Upper lobe of right lung (tissue), 1 donor: Measurements from ENCODE around the gene PCYT2. TPM values are rescaled to one million over a fixed set of nuclear protein-coding genes. Genes with fewer than 3 reads are reported as not detected.

Experiments
- ATAC-seq: fragments of 200-7000 bp; cut with Tn5 transposase; one replicate; pipeline ENCODE4 v1.9.1; 2020; ENCODE audit warnings: mild to moderate bottlenecking, moderate library complexity
- DNase-seq: peaks from one replicate; pipeline ENCODE4 v3.0.0-alpha.2; 2020
- H3K27ac ChIP-seq: fragments of 200-600 bp; one replicate; pipeline ENCODE4 v1.8.0; 2022
- H3K27me3 ChIP-seq: fragments of 200-600 bp; one replicate; pipeline ENCODE4 v1.8.0; 2022; ENCODE audit warnings: mild to moderate bottlenecking
- H3K36me3 ChIP-seq: fragments of 200-600 bp; one replicate; pipeline ENCODE4 v1.8.0; 2022
- H3K4me1 ChIP-seq: fragments of 200-600 bp; one replicate; pipeline ENCODE4 v1.8.0; 2022
- H3K4me3 ChIP-seq: fragments of 200-600 bp; one replicate; pipeline ENCODE4 v1.8.0; 2022; ENCODE audit warnings: mild to moderate bottlenecking
- H3K9me3 ChIP-seq: fragments of 200-600 bp; one replicate; pipeline ENCODE4 v1.8.0; 2022
- intact Hi-C: fragments of 100-400 bp; cut with DNase I; formaldehyde crosslinking; loops from one replicate; pipeline ENCODE4 v1.11.0; 2022
- long read RNA-seq: library from polyadenylated mRNA; unstranded; transcript quantifications from one replicate; pipeline ENCODE4 v2.0.0, GENCODE V29; 2021
- total RNA-seq: library from RNA; stranded (reverse); fragmentation: NEBNext Ultra II Directional; extraction: Animal tissue kit (Norgen Biotek cat#: 25700); gene quantifications from one replicate; pipeline ENCODE4 v1.2.1, GENCODE V29; 2021
- TF ChIP-seq, protein P1 (sequence below): fragments of 200-600 bp; IDR thresholded peaks from one replicate; pipeline ENCODE4 v1.8.0; 2022; ENCODE audit warnings: antibody characterized with exemption
- donor health status: DM: no; HTN: yes; CAD: no; lungs with severe emphysema.

The PCYT2 gene
- total RNA-seq = 46.1 TPM
- long read RNA-seq, full-length matches to known transcripts = 121 of 171 reads
- long read RNA-seq, partial matches to known transcripts = 5 of 171 reads
- long read RNA-seq, other reads (novel, unspliced or antisense) = 45 of 171 reads

DNA sequence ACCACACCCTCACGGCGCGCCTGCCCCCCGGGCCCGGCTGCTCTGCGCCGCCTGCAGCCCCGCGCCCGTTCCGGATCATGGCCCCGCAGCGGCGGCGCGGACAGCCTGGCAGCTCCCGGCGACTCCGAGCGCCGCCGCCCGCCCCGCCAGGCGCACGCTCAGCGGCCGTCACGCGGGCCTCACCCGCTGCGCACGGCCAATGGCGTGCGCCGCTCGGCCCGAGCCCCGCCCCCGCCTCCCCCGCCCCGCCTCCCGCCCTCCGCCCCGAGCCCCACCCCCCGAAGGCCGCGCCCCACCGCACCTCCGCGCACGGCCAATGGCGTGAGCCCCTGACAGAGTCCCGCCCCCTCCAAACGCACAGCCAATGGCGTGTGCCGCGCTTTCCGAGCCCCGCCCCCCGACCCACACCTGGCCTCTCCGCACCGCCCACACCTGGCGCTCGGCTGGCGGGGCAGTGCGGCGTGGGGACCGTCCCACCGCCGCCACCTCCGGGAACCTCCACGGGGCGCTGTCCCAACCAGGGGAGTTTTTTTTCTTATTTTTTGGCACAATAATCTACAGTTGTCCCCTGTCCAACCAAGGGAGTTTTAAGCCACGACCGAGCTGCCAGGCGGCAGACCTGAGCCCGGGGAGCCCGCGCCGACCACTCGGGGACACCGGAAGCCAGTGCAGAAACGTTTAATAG, at the start of gene PCYT2:
PCYT2 (minus strand) TSS at position 123 of the 685 bp plus-strand sequence; CDS start at position 79, 44 bp downstream.
- peak; percentile 96 for ATAC-seq
- intact Hi-C loops = no loop called here
- DNase-seq = peak; percentile 97
- peak within 1 kb of the TSS; percentile 85 for H3K4me3 ChIP-seq
- no peaks in the 10 kb centered on the region for H3K27me3 ChIP-seq
- TF ChIP-seq, protein P1, sequence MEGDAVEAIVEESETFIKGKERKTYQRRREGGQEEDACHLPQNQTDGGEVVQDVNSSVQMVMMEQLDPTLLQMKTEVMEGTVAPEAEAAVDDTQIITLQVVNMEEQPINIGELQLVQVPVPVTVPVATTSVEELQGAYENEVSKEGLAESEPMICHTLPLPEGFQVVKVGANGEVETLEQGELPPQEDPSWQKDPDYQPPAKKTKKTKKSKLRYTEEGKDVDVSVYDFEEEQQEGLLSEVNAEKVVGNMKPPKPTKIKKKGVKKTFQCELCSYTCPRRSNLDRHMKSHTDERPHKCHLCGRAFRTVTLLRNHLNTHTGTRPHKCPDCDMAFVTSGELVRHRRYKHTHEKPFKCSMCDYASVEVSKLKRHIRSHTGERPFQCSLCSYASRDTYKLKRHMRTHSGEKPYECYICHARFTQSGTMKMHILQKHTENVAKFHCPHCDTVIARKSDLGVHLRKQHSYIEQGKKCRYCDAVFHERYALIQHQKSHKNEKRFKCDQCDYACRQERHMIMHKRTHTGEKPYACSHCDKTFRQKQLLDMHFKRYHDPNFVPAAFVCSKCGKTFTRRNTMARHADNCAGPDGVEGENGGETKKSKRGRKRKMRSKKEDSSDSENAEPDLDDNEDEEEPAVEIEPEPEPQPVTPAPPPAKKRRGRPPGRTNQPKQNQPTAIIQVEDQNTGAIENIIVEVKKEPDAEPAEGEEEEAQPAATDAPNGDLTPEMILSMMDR = peak; percentile 28
- no peaks in the 10 kb centered on the region for H3K9me3 ChIP-seq
- peak within 1 kb of the TSS; percentile 60 for H3K27ac ChIP-seq
- peaks cover 39% of the 10 kb centered on the region for H3K36me3 ChIP-seq
- peaks cover 14% of the 10 kb centered on the region for H3K4me1 ChIP-seq

DNA sequence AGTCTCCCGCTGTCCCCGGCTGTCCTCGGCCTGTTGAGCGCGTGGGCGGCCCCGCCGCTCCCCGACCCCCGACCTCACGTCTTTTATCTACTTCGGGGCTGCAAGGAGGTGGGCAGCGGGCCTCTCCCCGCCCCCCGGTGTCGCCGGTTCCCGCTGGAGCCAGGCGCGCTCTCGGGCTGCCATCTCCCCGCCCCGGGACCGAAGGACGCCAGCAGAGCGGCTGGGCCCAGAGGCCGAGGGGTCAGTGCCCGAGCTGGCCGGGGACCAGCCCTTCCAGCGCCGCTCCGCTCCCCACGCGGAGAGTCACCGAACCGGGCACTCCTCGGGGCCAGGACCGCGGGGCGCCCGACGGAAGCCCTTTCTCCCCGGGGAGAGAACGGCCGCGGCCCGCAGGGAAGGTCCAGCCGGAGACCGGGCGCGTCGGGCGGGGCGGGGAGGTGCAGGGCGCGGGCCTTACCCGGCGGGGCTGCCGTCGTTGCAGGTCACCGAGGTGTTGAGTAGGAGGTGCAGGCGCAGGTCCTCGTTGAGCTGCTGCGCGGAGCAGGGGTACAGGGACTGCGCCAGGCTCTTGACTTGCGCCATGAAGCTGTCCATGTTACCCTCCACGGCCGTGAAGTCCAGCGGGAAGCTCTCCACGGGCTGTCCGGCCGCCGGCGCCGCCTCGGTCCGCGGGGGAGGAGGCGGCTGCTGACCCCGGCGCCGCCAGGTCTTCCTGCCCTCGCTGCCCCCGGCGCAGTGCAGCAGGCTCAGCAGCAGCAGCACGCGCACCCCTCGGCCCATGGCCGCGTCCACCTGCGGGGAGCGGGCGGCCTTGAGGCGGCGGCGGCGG, 49.1 kb upstream of the PCYT2 start:
- no peaks in the 10 kb centered on the region for H3K9me3 ChIP-seq
- DNase-seq (no peak), ATAC-seq (peak; percentile 2)
- peak overlapping the region; percentile 47 for H3K4me3 ChIP-seq
- peaks cover 41% of the 10 kb centered on the region for H3K27me3 ChIP-seq
- TF ChIP-seq, protein P1 = no peak
- H3K4me1 ChIP-seq = peaks cover 9% of the 10 kb centered on the region
- intact Hi-C loops = loop anchor here (10.0 kb wide), 1 partner anchor 194 kb away; no protein-coding TSS in a partner anchor
- no peak overlapping the region for H3K27ac ChIP-seq
- no peaks in the 10 kb centered on the region for H3K36me3 ChIP-seq

DNA sequence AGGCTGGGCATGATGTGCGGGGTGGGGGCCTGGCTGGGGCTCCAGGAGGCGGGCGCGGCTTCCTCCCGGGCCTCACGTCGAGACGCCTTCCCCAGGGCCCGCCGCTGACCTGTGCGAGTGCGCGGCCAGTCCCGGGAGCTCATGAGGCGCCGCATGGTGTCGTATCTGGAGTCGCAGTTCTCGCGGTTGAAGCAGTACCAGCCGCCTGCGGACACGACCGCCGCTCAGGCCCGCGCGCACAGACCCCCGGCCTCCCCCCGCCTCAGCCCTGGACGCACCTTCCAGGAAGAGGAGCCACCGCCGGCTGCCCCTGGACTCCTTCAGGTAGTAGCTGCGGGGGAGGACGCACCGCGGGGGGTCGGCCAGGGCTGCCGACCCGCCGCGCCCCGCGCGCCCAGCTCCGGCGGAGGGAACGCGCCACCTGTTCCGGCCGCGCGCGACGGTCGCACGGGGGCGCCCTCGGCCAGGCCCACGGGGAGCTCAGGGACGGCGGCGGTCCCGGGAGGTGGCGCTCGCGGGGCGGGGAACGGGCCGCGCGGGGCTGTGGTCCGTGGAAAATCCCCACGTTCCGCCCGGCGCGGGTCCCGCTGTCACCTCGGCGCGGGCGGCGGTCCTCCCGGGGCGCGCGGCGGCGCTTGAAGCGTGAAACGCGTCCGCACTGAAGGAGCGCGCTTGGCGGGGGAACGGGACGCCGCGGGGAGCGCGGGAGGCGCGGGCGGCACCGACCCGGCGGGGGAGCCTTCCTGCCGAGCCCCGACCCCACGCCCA, 48.3 kb upstream of the PCYT2 start:
- Histone ChIP-seq H3K4me1 (peaks cover 9% of the 10 kb centered on the region), H3K4me3 (peak overlapping the region; percentile 47), H3K36me3 (no peaks in the 10 kb centered on the region), H3K9me3 (no peaks in the 10 kb centered on the region), H3K27me3 (peaks cover 41% of the 10 kb centered on the region), H3K27ac (no peak overlapping the region)
- peak; percentile 93 for ATAC-seq
- intact Hi-C loops = loop anchor here (2.0 to 10.0 kb wide), 2 partner anchors 61 to 195 kb away; no protein-coding TSS in a partner anchor
- peak; percentile 88 for DNase-seq
- TF ChIP-seq, protein P1 = peak; percentile 54

DNA sequence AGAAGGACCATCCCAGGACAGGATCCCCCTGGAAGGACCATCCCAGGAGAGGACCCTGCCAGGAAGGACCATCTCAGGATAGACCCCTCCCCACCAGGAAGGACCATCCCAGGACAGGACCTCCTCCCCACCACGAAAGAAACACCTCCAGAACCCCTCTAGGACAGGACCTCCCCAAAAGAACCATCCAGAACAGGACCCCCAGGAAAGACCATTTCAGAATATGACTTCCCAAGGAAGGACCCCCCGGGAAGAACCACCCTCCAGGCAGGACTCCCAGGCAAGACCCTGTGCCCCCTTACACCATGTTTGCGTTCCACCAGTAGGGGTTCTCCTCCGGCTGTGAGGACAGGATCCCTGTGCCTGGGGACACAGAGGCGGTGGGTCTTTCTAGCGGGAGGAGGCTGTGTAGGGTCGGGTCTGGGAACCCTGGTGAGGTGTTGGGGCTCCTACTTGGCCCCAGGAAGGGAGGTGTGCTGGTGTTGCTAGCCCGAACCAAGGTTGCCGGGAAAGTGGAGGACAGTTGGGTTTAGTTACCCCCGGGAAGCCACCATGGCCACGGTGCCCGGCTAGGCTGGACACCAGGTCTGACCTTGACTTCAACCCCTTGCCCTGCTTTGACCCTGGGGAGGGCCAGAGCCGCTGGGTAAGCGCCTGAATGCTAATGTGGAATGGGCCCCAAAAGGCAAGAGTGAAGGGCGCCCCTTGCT, 47.6 kb upstream of the PCYT2 start:
- H3K4me1 ChIP-seq = peaks cover 9% of the 10 kb centered on the region
- DNase-seq = no peak
- peaks cover 41% of the 10 kb centered on the region for H3K27me3 ChIP-seq
- no peak for ATAC-seq
- H3K4me3 ChIP-seq = no peak overlapping the region
- TF ChIP-seq, protein P1 = no peak
- intact Hi-C loops = loop anchor here (2.0 kb wide), 1 partner anchor 62 kb away; no protein-coding TSS in a partner anchor
- no peaks in the 10 kb centered on the region for H3K36me3 ChIP-seq
- no peaks in the 10 kb centered on the region for H3K9me3 ChIP-seq
- no peak overlapping the region for H3K27ac ChIP-seq
